Subcutaneous adipose tissue (tissue), 4 donors: ENCODE results near the gene TSEN2. TPM values are rescaled to one million over a fixed set of nuclear protein-coding genes. Genes with fewer than 3 reads are reported as not detected.

Experiments
- total RNA-seq, 4 donors: library from RNA; depleted of rRNA; stranded (reverse); fragments of >200 nt; gene quantifications; one replicate each; pipeline ENCODE4 v1.1.0, GENCODE V29; 2016
- TF ChIP-seq, protein P1 (sequence below): fragments of 450-650 bp; IDR thresholded peaks from one replicate; pipeline ENCODE4 v1.5.1; 2016; ENCODE audit warnings: low read depth, mild to moderate bottlenecking, control low read depth, antibody characterized with exemption, moderate library complexity

Gene TSEN2
- total RNA-seq, 4 donors from 2014 or later: 11.4 to 26.0 (median 15.1) TPM

DNA sequence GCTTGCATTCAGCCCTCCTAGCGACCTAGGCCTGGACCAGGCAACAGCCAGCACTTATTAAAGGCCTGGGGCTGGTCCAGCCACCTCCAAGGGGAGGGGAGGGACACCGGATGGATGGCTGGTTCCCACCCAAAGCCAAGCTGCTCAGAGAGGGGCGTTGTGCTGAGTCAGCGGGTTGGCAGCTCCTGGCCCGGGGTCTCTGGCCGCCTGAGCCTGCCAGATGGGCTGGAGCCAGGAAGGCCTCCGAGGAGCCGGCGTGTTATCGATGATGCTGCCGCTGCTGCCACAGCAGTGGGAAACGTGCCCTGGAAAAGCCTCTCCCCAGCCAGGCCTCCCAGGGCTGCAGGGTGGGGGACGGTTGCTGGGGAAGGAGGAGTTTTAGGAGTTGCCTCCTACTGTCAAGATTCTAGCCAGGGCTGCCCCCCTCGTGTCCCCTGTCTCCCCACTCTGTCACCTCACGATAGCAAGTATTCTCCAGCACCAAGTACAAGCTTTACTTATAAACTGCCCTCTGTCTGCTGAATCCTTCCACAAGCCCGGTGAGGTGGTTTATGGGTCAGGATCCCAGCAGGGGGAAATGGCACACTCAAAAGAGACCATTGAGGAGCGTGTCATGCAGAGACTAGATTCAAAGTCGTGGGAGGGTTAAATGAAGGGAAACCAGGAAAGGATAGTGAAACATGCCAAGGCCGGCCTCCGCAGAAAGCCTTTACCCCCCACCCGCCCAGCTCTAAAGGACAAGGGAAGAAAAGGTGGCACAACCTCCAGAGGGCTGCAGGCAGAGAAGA is 43.2 kb upstream of the TSEN2 start:
- TF ChIP-seq, protein P1, sequence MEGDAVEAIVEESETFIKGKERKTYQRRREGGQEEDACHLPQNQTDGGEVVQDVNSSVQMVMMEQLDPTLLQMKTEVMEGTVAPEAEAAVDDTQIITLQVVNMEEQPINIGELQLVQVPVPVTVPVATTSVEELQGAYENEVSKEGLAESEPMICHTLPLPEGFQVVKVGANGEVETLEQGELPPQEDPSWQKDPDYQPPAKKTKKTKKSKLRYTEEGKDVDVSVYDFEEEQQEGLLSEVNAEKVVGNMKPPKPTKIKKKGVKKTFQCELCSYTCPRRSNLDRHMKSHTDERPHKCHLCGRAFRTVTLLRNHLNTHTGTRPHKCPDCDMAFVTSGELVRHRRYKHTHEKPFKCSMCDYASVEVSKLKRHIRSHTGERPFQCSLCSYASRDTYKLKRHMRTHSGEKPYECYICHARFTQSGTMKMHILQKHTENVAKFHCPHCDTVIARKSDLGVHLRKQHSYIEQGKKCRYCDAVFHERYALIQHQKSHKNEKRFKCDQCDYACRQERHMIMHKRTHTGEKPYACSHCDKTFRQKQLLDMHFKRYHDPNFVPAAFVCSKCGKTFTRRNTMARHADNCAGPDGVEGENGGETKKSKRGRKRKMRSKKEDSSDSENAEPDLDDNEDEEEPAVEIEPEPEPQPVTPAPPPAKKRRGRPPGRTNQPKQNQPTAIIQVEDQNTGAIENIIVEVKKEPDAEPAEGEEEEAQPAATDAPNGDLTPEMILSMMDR: no peak

GRCh38 chr3:12442654-12443501 is 41.4 kb upstream of the TSEN2 start:
- TF ChIP-seq, protein P1: no peak

- TF ChIP-seq, protein P1: no peak
These were observed 40.3 kb upstream of the TSEN2 start for GRCh38 chr3:12443781-12444522.

DNA sequence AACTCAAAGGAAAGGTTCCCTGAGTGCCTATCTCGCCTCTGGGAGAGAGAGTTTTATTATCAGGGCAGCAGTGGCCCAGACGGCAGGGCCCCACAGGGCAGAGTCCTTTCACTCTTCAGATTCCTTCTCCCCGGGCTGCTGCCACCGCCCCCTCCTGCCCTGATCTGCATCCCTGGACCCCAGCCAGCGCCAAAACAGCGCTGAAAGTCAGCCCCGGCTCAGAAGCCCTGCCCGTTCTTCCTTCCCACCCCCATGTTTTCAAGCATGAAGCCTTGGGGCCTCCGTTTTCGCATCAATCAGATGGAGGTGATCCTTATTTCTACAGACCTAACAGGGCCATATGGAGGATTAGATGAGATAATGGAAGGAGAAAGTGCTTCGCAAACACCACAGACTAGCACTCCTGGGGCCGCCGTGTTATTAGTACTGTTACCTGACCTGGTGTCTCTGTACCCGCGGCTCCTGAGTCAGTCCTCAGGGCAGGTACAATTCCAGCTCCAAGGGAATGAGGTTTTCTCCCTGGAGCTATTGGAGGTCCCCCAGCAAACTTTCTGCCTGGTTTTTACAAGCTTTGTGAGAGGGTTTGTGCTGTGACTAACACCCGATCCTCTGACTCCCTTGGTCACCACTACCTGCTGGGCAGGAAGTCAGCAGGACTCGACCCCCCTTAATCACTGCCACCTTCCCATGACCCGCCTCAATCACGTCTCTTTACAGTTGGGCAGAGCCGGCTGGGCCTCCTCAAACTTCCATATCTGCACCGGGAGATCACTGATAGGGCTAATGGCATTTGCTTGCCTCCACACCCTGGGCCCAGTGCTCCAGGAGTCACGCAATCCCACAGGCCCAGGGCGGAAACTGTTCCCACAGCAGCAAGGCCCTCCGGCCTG is 39.5 kb upstream of the TSEN2 start:
- TF ChIP-seq, protein P1: no peak

DNA sequence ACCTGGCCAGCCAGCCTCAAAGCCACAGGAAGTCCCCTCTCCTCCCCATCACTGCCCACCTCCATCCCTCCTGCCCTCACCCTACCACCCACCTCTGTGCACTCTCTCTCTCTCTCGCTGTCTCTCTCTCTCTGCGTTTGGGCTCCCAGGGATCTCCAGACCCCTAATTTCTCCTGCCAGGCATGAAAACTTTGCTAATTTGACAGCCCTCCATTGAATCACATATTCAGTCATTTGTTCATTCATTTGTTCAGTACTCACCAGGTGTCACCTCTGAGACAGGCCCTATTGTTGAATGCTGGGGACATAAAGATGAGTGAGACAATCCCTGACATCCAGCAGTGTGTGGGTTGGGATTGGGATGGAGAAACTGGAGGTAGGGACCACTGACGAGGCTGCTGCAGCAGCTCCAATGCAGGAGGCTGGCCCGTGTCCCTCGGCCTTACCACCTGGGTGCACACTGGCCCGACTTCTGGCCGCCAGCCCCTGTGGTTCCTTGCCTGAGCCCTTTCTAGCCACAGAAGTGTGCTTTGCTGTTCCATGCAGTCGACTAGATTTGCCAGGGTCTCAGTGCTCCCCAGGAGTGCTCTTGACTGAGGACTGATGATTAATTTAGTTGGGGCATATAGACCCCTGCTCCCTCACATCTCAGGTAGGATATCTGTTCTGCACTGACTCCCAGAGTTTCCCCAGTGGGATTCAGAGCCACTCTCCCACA is 38.6 kb upstream of the TSEN2 start:
- TF ChIP-seq, protein P1: no peak

- TF ChIP-seq, protein P1: no peak
These were observed 38.0 kb upstream of the TSEN2 start for GRCh38 chr3:12446298-12446697.
